HepG2 (cell line): Measurements from ENCODE around the gene R3HDM1. TPM values are rescaled to one million over a fixed set of nuclear protein-coding genes. Genes with fewer than 3 reads are reported as not detected.

Experiments
- ATAC-seq: fragments of 200-7000 bp; cut with Tn5 transposase; 3 replicates; pipeline ENCODE4 v1.9.1; 2020; ENCODE audit warnings: mild to moderate bottlenecking, moderate library complexity
- BruUV-seq: library from RNA; stranded (reverse); fragments of 400-500 nt; replicated peaks from 2 replicates; lab custom pipeline; 2021; lab: Mats Ljungman, UMichigan
- CTCF ChIA-PET: fragments of 300-600 bp; formaldehyde crosslinking; extraction: SDS; loops from one replicate; lab custom pipeline; 2021; ENCODE audit warnings: low total read pairs, inconsistent platforms, low intra/inter-chr PET ratio; lab: Yijun Ruan, JAX
- POLR2A ChIA-PET: fragments of 350-600 bp; sonication (Branson Sonifier 250); formaldehyde crosslinking; loops from one replicate; lab custom pipeline; 2020; ENCODE audit warnings: antibody characterized with exemption, inconsistent platforms; lab: Yijun Ruan, JAX
- DNase-seq: peaks from one replicate; pipeline ENCODE4 v3.0.0-alpha.2; 2015; ENCODE audit warnings: low spot score
- FAIRE-seq: peaks from 3 replicates; lab custom pipeline; 2011; peaks lifted over from hg19 to GRCh38; lab: Jason Lieb, UNC
- H2AFZ ChIP-seq: one replicate; pipeline ENCODE4 v1.6.1; 2011; ENCODE audit warnings: low read length, inconsistent platforms
- H3K27ac ChIP-seq: fragments of 300-600 bp; 3 replicates; pipeline ENCODE4 v1.8.0; 2011; ENCODE audit warnings: mixed run types, mild to moderate bottlenecking, mixed read lengths, low read length, inconsistent platforms; ENCODE audit not compliant: insufficient read depth; ENCODE audit errors: extremely low read length
- H3K27me3 ChIP-seq, 2 experiments: fragments of 200-600 bp in 1 of 2; 2 replicates in 1 of 2; 3 replicates in 1 of 2; pipeline versions ENCODE4 v1.6.0 to v1.8.0; 2011; ENCODE audit warnings: low read length in 2 of 2, mild to moderate bottlenecking in 2 of 2, moderate library complexity in 2 of 2, inconsistent platforms in 1 of 2; ENCODE audit not compliant: insufficient read depth in 2 of 2, control insufficient read depth in 1 of 2
- H3K36me3 ChIP-seq, 2 experiments: fragments of 200-600 bp in 1 of 2; replicated peaks in 1 of 2; 2 replicates in 1 of 2; 3 replicates in 1 of 2; pipeline versions ENCODE4 v1.5.1 to v1.8.0; 2011; ENCODE audit warnings: low read length in 2 of 2, inconsistent platforms in 1 of 2; ENCODE audit not compliant: insufficient read depth in 2 of 2, control insufficient read depth in 1 of 2
- H3K4me1 ChIP-seq: 2 replicates; pipeline ENCODE4 v1.5.1; 2012; ENCODE audit warnings: low read length, inconsistent platforms; ENCODE audit not compliant: insufficient read depth
- H3K4me2 ChIP-seq: 2 replicates; pipeline ENCODE4 v1.6.0; 2011; ENCODE audit warnings: low read depth, low read length, inconsistent platforms
- H3K4me3 ChIP-seq, 3 experiments: fragments of 200-600 bp in 1 of 3; sonication (generic), shearing (Covaris generic) in 1 of 3; replicated peaks in 1 of 3; 2 replicates each; pipeline ENCODE4 v1.5.1; 2011 to 2016; ENCODE audit warnings: low read length in 3 of 3, inconsistent platforms in 2 of 3, low read depth in 2 of 3, mild to moderate bottlenecking in 2 of 3, control low read depth in 1 of 3, mixed read lengths in 1 of 3; ENCODE audit not compliant: insufficient read depth in 1 of 3
- H3K79me2 ChIP-seq: one replicate; pipeline ENCODE4 v1.6.1; 2011; ENCODE audit warnings: low read length, inconsistent platforms; ENCODE audit not compliant: insufficient read depth
- H3K9ac ChIP-seq: 2 replicates; pipeline ENCODE4 v1.6.0; 2011; ENCODE audit warnings: mild to moderate bottlenecking, low read depth, low read length, inconsistent platforms; ENCODE audit not compliant: insufficient read depth
- H3K9me3 ChIP-seq: 2 replicates; pipeline ENCODE4 v1.5.1; 2012; ENCODE audit warnings: mild to moderate bottlenecking, low read length
- H4K20me1 ChIP-seq: 2 replicates; pipeline ENCODE4 v1.6.0; 2011; ENCODE audit warnings: inconsistent platforms, mild to moderate bottlenecking, low read length, moderate library complexity; ENCODE audit not compliant: insufficient read depth
- EP300 ChIP-seq, 3 experiments: sonication (generic) in 1 of 3; formaldehyde crosslinking in 1 of 3; IDR thresholded peaks; 2 replicates each; pipeline versions ENCODE4 v1.5.1 to v1.6.1; 2011 to 2020; ENCODE audit warnings: low read depth in 2 of 3, low read length in 2 of 3, borderline replicate concordance in 1 of 3, improper control_type of control experiment in 1 of 3, mild to moderate bottlenecking in 1 of 3, missing genetic modification reagents in 1 of 3, moderate library complexity in 1 of 3
- EZH2 ChIP-seq: conservative IDR thresholded peaks from 2 replicates; pipeline ENCODE4 v1.6.1; 2012; ENCODE audit warnings: mild to moderate bottlenecking, low read depth, low read length, moderate library complexity
- JDP2 ChIP-seq: sonication (generic); formaldehyde crosslinking; IDR thresholded peaks from 2 replicates; pipeline ENCODE4 v1.8.1; 2022; ENCODE audit warnings: missing genetic modification reagents, borderline replicate concordance
- MYPOP ChIP-seq: sonication (generic); formaldehyde crosslinking; IDR thresholded peaks from 2 replicates; pipeline ENCODE4 v1.8.1; 2023; ENCODE audit warnings: mild to moderate bottlenecking, moderate library complexity, missing genetic modification reagents
- NONO ChIP-seq, 2 experiments: fragments of 450-650 bp in 1 of 2; sonication (generic) in 1 of 2; formaldehyde crosslinking in 1 of 2; IDR thresholded peaks in 1 of 2; conservative IDR thresholded peaks in 1 of 2; 2 replicates each; pipeline versions ENCODE4 v1.6.1 to v1.8.0; 2017 to 2022; ENCODE audit warnings: mild to moderate bottlenecking in 1 of 2, missing genetic modification reagents in 1 of 2, moderate library complexity in 1 of 2
- NRL ChIP-seq: sonication (generic); formaldehyde crosslinking; IDR thresholded peaks from 2 replicates; pipeline ENCODE4 v1.5.0; 2020; ENCODE audit warnings: missing genetic modification reagents, mild to moderate bottlenecking, moderate library complexity, borderline replicate concordance
- PCBP2 ChIP-seq: fragments of 200-400 bp; formaldehyde crosslinking; optimal IDR thresholded peaks from 2 replicates; pipeline ENCODE3; 2018; ENCODE audit warnings: low read length, low read depth; ENCODE audit not compliant: poor library complexity, severe bottlenecking
- POLR2A ChIP-seq, 2 experiments: IDR thresholded peaks; 2 replicates each; pipeline ENCODE4 v1.6.1; 2011; ENCODE audit warnings: low read depth in 2 of 2, low read length in 2 of 2, mild to moderate bottlenecking in 1 of 2, moderate library complexity in 1 of 2; ENCODE audit not compliant: insufficient read depth in 1 of 2
- RAD51 ChIP-seq: fragments of 450-650 bp; IDR thresholded peaks from 2 replicates; pipeline ENCODE4 v1.6.1; 2016; ENCODE audit warnings: borderline replicate concordance
- SP2 ChIP-seq: sonication (generic); formaldehyde crosslinking; IDR thresholded peaks from 2 replicates; pipeline ENCODE4 v1.5.1; 2020; ENCODE audit warnings: mild to moderate bottlenecking, missing genetic modification reagents
- ZIK1 ChIP-seq: sonication (generic); formaldehyde crosslinking; IDR thresholded peaks from 2 replicates; pipeline ENCODE4 v1.5.0; 2020; ENCODE audit warnings: mild to moderate bottlenecking, low read depth, missing genetic modification reagents, borderline replicate concordance
- ZMAT3 ChIP-seq: sonication (generic); formaldehyde crosslinking; conservative IDR thresholded peaks from 2 replicates; pipeline ENCODE4 v1.7.0; 2021; ENCODE audit warnings: missing genetic modification reagents
- ZNF431 ChIP-seq: sonication (generic); formaldehyde crosslinking; IDR thresholded peaks from 2 replicates; pipeline ENCODE4 v1.9.0; 2022; ENCODE audit warnings: missing genetic modification reagents, low read depth, mild to moderate bottlenecking, borderline replicate concordance
- ZNF737 ChIP-seq: sonication (generic); formaldehyde crosslinking; IDR thresholded peaks from 2 replicates; pipeline ENCODE4 v1.5.0; 2020; ENCODE audit warnings: missing genetic modification reagents, mild to moderate bottlenecking, borderline replicate concordance
- ZSCAN12 ChIP-seq: sonication (generic); formaldehyde crosslinking; IDR thresholded peaks from 2 replicates; pipeline ENCODE4 v1.9.0; 2021; ENCODE audit warnings: mild to moderate bottlenecking, missing genetic modification reagents
- whole genome bisulfite sequencing: methylation state at CpG from one replicate; pipeline ENCODE4 v1.1.6; 2017; ENCODE audit warnings: low lambda C conversion rate; 5-methylcytosine and 5-hydroxymethylcytosine counted together
- in situ Hi-C: cut with HindIII; loops from 2 replicates; pipeline ENCODE4 v1.10.0; 2017; ENCODE audit warnings: low pct_unique_long_range_greater_than_20kb; ENCODE audit not compliant: extremely low pct_ligation_motif_present
- intact Hi-C: fragments of 100-400 bp; cut with micrococcal nuclease; formaldehyde crosslinking; loops from one replicate; pipeline ENCODE4 v1.10.0; 2022; ENCODE audit not compliant: unreplicated experiment
- polyA plus RNA-seq, 8 experiments: library from polyadenylated mRNA; depleted of rRNA in 3 of 8; stranded (reverse) in 7 of 8; unstranded in 1 of 8; fragments of >200 nt; fragmentation: Illumina TruSeq in 4 of 8; extraction: Trizol in 4 of 8; gene quantifications; 2 replicates each; pipeline versions ENCODE4 v1.2.1 to v1.2.3, GENCODE V29; 2011 to 2016; ENCODE audit warnings: low read depth in 4 of 8, missing spikeins in 1 of 8, mixed read lengths in 1 of 8; ENCODE audit not compliant: insufficient read depth in 1 of 8
- total RNA-seq, 5 experiments: library from RNA; depleted of rRNA; stranded (reverse); fragments of >200 nt; fragmentation: Illumina TruSeq; extraction: Trizol; gene quantifications; 2 replicates each; pipeline ENCODE4 v1.2.3, GENCODE V29; 2016; ENCODE audit warnings: low read depth in 1 of 5

Gene R3HDM1
- total and polyA plus RNA-seq, 2 of the 13 experiments (the other 11 are each of a cell fraction or from before 2014, with no cell fraction given): 15.7 to 54.3 TPM

- BruUV-seq: no TSS peak
- intact Hi-C loops (no loop called here), in situ Hi-C loops (no loop called here)
- Histone ChIP-seq H3K4me3 (no peak overlapping the region), H4K20me1 (no peaks in the 10 kb centered on the region), H3K27ac (no peak overlapping the region), H3K4me1 (no peaks in the 10 kb centered on the region), H3K9me3 (no peaks in the 10 kb centered on the region), H3K9ac (no peak overlapping the region), H3K27me3 (no peaks in the 10 kb centered on the region), H3K36me3 (no peaks in the 10 kb centered on the region; a peak in 1 of 5 replicates), H2AFZ (no peak overlapping the region), H3K79me2 (no peaks in the 10 kb centered on the region), H3K4me2 (no peak overlapping the region)
- ChIA-PET CTCF (no interaction called here), POLR2A (interaction anchor here (1.1 kb wide), 1 partner anchor 156 kb away, joined by 3 read pairs; the partner anchor contains the start of gene UBXN4)
- ATAC-seq (no peak), FAIRE-seq (no peak), DNase-seq (no peak)
- 95% methylated on average over 2 of the region's 2 CpGs for WGBS
- TF ChIP-seq JDP2: no peak
- no peak for TF ChIP-seq ZIK1 (CRISPR knock-in tag)
- no peak for TF ChIP-seq NONO (IDR thresholded peaks at IDR 0.05)
- no peak for TF ChIP-seq NONO (CRISPR knock-in tag; conservative IDR thresholded peaks at IDR 0.05)
- no peak for TF ChIP-seq ZNF737 (CRISPR knock-in tag)
- no peak for TF ChIP-seq MYPOP (CRISPR knock-in tag)
- no peak for TF ChIP-seq ZMAT3 (CRISPR knock-in tag)
- TF ChIP-seq ZNF431 (CRISPR knock-in tag): no peak
- TF ChIP-seq POLR2A (IDR thresholded peaks at IDR 0.05; ENCODE audit: insufficient read depth in 1 of 2, low read depth in 2 of 2, low read length in 2 of 2): no peak
- TF ChIP-seq PCBP2: no peak
- TF ChIP-seq ZSCAN12: no peak
- no peak for TF ChIP-seq EP300 (IDR thresholded peaks at IDR 0.05; ENCODE audit: low read depth in 2 of 2, low read length in 2 of 2)
- no peak for TF ChIP-seq EP300 (CRISPR knock-in tag; IDR thresholded peaks at IDR 0.05; ENCODE audit: borderline replicate concordance)
- no peak for TF ChIP-seq RAD51
- no peak for TF ChIP-seq NRL (CRISPR knock-in tag)
- TF ChIP-seq SP2 (CRISPR knock-in tag): no peak
- TF ChIP-seq EZH2: no peak
These were observed 54.3 kb downstream of the R3HDM1 start for GRCh38 chr2:135585586-135585985.
